Endometrial microvascular endothelial cells (primary cell): Measurements from ENCODE around the gene LGSN. TPM values are rescaled to one million over a fixed set of nuclear protein-coding genes. Genes with fewer than 3 reads are reported as not detected.
"Not testable (repeated sequence)": the region's sequence is repeated elsewhere in the genome, so short reads cannot be mapped to it uniquely, and the experiment has no call there.

Experiments used
- in situ Hi-C: cut with HindIII; loops from 2 replicates; pipeline ENCODE4 v1.10.0; 2017; ENCODE audit warnings: low sequenced_read_pairs, low pct_unique_long_range_greater_than_20kb; ENCODE audit errors: inconsistent ontology term
- total RNA-seq: library from RNA; depleted of rRNA; stranded (reverse); fragments of >200 nt; gene quantifications from one replicate; pipeline ENCODE4 v1.2.3, GENCODE V29; 2015; ENCODE audit errors: inconsistent ontology term

LGSN gene
- total RNA-seq, 1 donor from 2014 or later, result not detected

GRCh38 chr6:63316113-63316512, 3.7 kb downstream of the LGSN start:
- in situ Hi-C loops, result no loop called here

GRCh38 chr6:63313111-63313510, 6.7 kb downstream of the LGSN start:
- in situ Hi-C loops, result no loop called here

GRCh38 chr6:63307581-63308246, 12.1 kb downstream of the LGSN start:
- in situ Hi-C loops, result no loop called here

GRCh38 chr6:63306420-63306819, 13.4 kb downstream of the LGSN start:
- in situ Hi-C loops, result no loop called here

GRCh38 chr6:63305277-63305676, 14.5 kb downstream of the LGSN start:
- in situ Hi-C loops, result no loop called here

GRCh38 chr6:63303476-63303875, 16.3 kb downstream of the LGSN start:
- in situ Hi-C loops, result no loop called here

- in situ Hi-C loops, result no loop called here
These were observed 20.1 kb downstream of the LGSN start for GRCh38 chr6:63299667-63300066.

GRCh38 chr6:63295553-63296194, 24.1 kb downstream of the LGSN start:
- in situ Hi-C loops, result no loop called here

GRCh38 chr6:63290492-63291058, 29.2 kb downstream of the LGSN start:
- in situ Hi-C loops, result no loop called here

GRCh38 chr6:63289269-63289872, 30.4 kb downstream of the LGSN start:
- in situ Hi-C loops, result no loop called here

GRCh38 chr6:63280639-63281180, 39.1 kb downstream of the LGSN start:
- in situ Hi-C loops, result no loop called here

- in situ Hi-C loops, result no loop called here
These were observed 40.9 kb downstream of the LGSN start for GRCh38 chr6:63278916-63279315.

GRCh38 chr6:63275953-63276352, 43.8 kb downstream of the LGSN start:
- in situ Hi-C loops, result no loop called here

GRCh38 chr6:63274795-63275430, 44.9 kb downstream of the LGSN start:
- in situ Hi-C loops, result not testable (repeated sequence)

- in situ Hi-C loops, result no loop called here
These were observed 47.4 kb downstream of the LGSN start for GRCh38 chr6:63272397-63272796.

GRCh38 chr6:63269470-63269869, 50.3 kb downstream of the LGSN start:
- in situ Hi-C loops, result no loop called here

GRCh38 chr6:63268574-63268973, 51.2 kb downstream of the LGSN start:
- in situ Hi-C loops, result no loop called here

- in situ Hi-C loops, result no loop called here
These were observed 52.0 kb downstream of the LGSN start for GRCh38 chr6:63267828-63268227.

GRCh38 chr6:63267046-63267445, 52.7 kb downstream of the LGSN start:
- in situ Hi-C loops, result no loop called here
